ENCODE data around the gene ADPGK.
"Not testable (repeated sequence)": the region's sequence is repeated elsewhere in the genome, so short reads cannot be mapped to it uniquely, and the experiment has no call there.

The ADPGK gene

GRCh38 chr15:72783640-72784455 is at the start of gene ADPGK:
ADPGK (minus strand) TSS chr15:72783758; CDS start chr15:72783691, 67 bp downstream.
- peak; percentile 79 for DNase-seq

- no peak for DNase-seq
Observed at GRCh38 chr15:72827226-72827625, 43.7 kb upstream of the ADPGK start.

- no peak for DNase-seq
Observed at GRCh38 chr15:72826611-72827010, 43.1 kb upstream of the ADPGK start.

GRCh38 chr15:72825829-72826228 is 42.3 kb upstream of the ADPGK start:
- no peak for DNase-seq

GRCh38 chr15:72824781-72825180 is 41.2 kb upstream of the ADPGK start:
- no peak for DNase-seq

- no peak for DNase-seq
Observed at GRCh38 chr15:72824112-72824511, 40.6 kb upstream of the ADPGK start.

- no peak for DNase-seq
Observed at GRCh38 chr15:72820278-72820677, 36.7 kb upstream of the ADPGK start.

- DNase-seq: no peak
Observed at GRCh38 chr15:72818632-72819031, 35.1 kb upstream of the ADPGK start.

GRCh38 chr15:72813345-72814004 is 29.9 kb upstream of the ADPGK start:
- DNase-seq: no peak

GRCh38 chr15:72809329-72809728 is 25.8 kb upstream of the ADPGK start:
- no peak for DNase-seq

GRCh38 chr15:72807346-72807745 is 23.8 kb upstream of the ADPGK start:
- DNase-seq: not testable (repeated sequence)

GRCh38 chr15:72803006-72803405 is 19.4 kb upstream of the ADPGK start:
- no peak for DNase-seq

GRCh38 chr15:72801590-72802325 is 18.2 kb upstream of the ADPGK start:
- no peak for DNase-seq

- no peak for DNase-seq
Observed at GRCh38 chr15:72800833-72801481, 17.4 kb upstream of the ADPGK start.

GRCh38 chr15:72797834-72798233 is 14.3 kb upstream of the ADPGK start:
- no peak for DNase-seq

- DNase-seq: no peak
Observed at GRCh38 chr15:72797338-72797689, 13.8 kb upstream of the ADPGK start.

- peak; percentile 13 for DNase-seq
Observed at GRCh38 chr15:72796515-72797337, 13.2 kb upstream of the ADPGK start.

GRCh38 chr15:72796210-72796514 is 12.6 kb upstream of the ADPGK start:
- DNase-seq: no peak

- no peak for DNase-seq
Observed at GRCh38 chr15:72793766-72794660, 10.5 kb upstream of the ADPGK start.

GRCh38 chr15:72792431-72792830 is 8.9 kb upstream of the ADPGK start:
- DNase-seq: no peak

- DNase-seq: no peak
Observed at GRCh38 chr15:72790302-72790910, 6.8 kb upstream of the ADPGK start.
